Left ventricle myocardium inferior (tissue), 1 donor: Measurements from ENCODE around the gene BACE1. TPM values are rescaled to one million over a fixed set of nuclear protein-coding genes. Genes with fewer than 3 reads are reported as not detected.

Experiments
- DNase-seq: peaks from one replicate; pipeline ENCODE4 v3.0.0-alpha.2; 2020
- H3K27ac ChIP-seq: fragments of 200-600 bp; replicated peaks from 2 replicates; pipeline ENCODE4 v1.8.0; 2021
- H3K27me3 ChIP-seq: fragments of 200-600 bp; 2 replicates; pipeline ENCODE4 v1.8.0; 2021; ENCODE audit warnings: low read depth
- H3K36me3 ChIP-seq: fragments of 200-600 bp; 2 replicates; pipeline ENCODE4 v1.8.0; 2021
- H3K4me1 ChIP-seq: fragments of 200-600 bp; 2 replicates; pipeline ENCODE4 v1.8.0; 2021
- H3K4me3 ChIP-seq: fragments of 200-600 bp; 2 replicates; pipeline ENCODE4 v1.8.0; 2021; ENCODE audit warnings: mild to moderate bottlenecking, moderate library complexity
- H3K9me3 ChIP-seq: fragments of 200-600 bp; replicated peaks from 2 replicates; pipeline ENCODE4 v1.8.0; 2021
- CTCF ChIP-seq: fragments of 200-600 bp; IDR thresholded peaks from 2 replicates; pipeline ENCODE4 v1.8.0; 2021; ENCODE audit warnings: antibody characterized with exemption, mild to moderate bottlenecking, borderline replicate concordance
- intact Hi-C: fragments of 100-400 bp; cut with micrococcal nuclease; formaldehyde crosslinking; loops from one replicate; pipeline ENCODE4 v1.11.0; 2022
- long read RNA-seq: library from polyadenylated mRNA; unstranded; transcript quantifications from one replicate; pipeline ENCODE4 v2.0.0, GENCODE V29; 2021
- total RNA-seq: library from RNA; stranded (reverse); fragmentation: NEBNext Ultra II Directional; extraction: Animal tissue kit (Norgen Biotek cat#: 25700); gene quantifications from one replicate; pipeline ENCODE4 v1.2.1, GENCODE V29; 2021
- donor health status: DM: no; HTN: yes; CAD: no; lungs with severe emphysema.

Gene BACE1
- total RNA-seq: 13.8 TPM
- long read RNA-seq, full-length matches to known transcripts: 33 of 43 reads
- long read RNA-seq, partial matches to known transcripts: 4 of 43 reads
- long read RNA-seq, other reads (novel, unspliced or antisense): 6 of 43 reads

GRCh38 chr11:117316197-117316961 lies at the start of gene BACE1:
Gene BACE1, minus strand, starts transcription at chr11:117316256. Its CDS starts 461 bp downstream, at chr11:117315795.
- TF ChIP-seq CTCF: peak; percentile 45
- peaks cover 29% of the 10 kb centered on the region for H3K4me1 ChIP-seq
- peak; percentile 84 for DNase-seq
- H3K27ac ChIP-seq: peak within 1 kb of the TSS; percentile 79
- intact Hi-C loops: no loop called here
- H3K27me3 ChIP-seq: no peaks in the 10 kb centered on the region
- no peaks in the 10 kb centered on the region for H3K9me3 ChIP-seq
- peak within 1 kb of the TSS; percentile 80 for H3K4me3 ChIP-seq
- H3K36me3 ChIP-seq: no peaks in the 10 kb centered on the region

- DNase-seq: no peak
- intact Hi-C loops: no loop called here
- Histone ChIP-seq H3K27ac (no peak overlapping the region), H3K27me3 (no peaks in the 10 kb centered on the region), H3K36me3 (peaks cover 65% of the 10 kb centered on the region), H3K4me1 (no peaks in the 10 kb centered on the region), H3K4me3 (no peak overlapping the region), H3K9me3 (no peaks in the 10 kb centered on the region)
- no peak for TF ChIP-seq CTCF
Observed at GRCh38 chr11:117361432-117361831, 45.4 kb upstream of the BACE1 start.

- no peak overlapping the region for H3K4me3 ChIP-seq
- H3K4me1 ChIP-seq: no peaks in the 10 kb centered on the region
- intact Hi-C loops: no loop called here
- peaks cover 65% of the 10 kb centered on the region for H3K36me3 ChIP-seq
- DNase-seq: no peak
- H3K27ac ChIP-seq: no peak overlapping the region
- no peaks in the 10 kb centered on the region for H3K9me3 ChIP-seq
- TF ChIP-seq CTCF: no peak
- H3K27me3 ChIP-seq: no peaks in the 10 kb centered on the region
Observed at GRCh38 chr11:117356126-117356890, 40.3 kb upstream of the BACE1 start.

- Histone ChIP-seq H3K9me3 (no peaks in the 10 kb centered on the region), H3K27me3 (no peaks in the 10 kb centered on the region), H3K36me3 (peaks cover 58% of the 10 kb centered on the region), H3K4me1 (no peaks in the 10 kb centered on the region), H3K27ac (no peak overlapping the region), H3K4me3 (no peak overlapping the region)
- DNase-seq: no peak
- TF ChIP-seq CTCF: no peak
- intact Hi-C loops: no loop called here
Observed at GRCh38 chr11:117354550-117354949, 38.5 kb upstream of the BACE1 start.

GRCh38 chr11:117345039-117345438 lies 29.0 kb upstream of the BACE1 start:
- no peaks in the 10 kb centered on the region for H3K9me3 ChIP-seq
- no peak for TF ChIP-seq CTCF
- H3K27ac ChIP-seq: no peak overlapping the region
- H3K4me1 ChIP-seq: no peaks in the 10 kb centered on the region
- intact Hi-C loops: no loop called here
- H3K36me3 ChIP-seq: peaks cover 38% of the 10 kb centered on the region
- no peak for DNase-seq
- H3K4me3 ChIP-seq: no peak overlapping the region
- no peaks in the 10 kb centered on the region for H3K27me3 ChIP-seq
